Right lobe of liver (tissue), 6 donors: ENCODE results near the gene CFAP43. TPM values are rescaled to one million over a fixed set of nuclear protein-coding genes. Genes with fewer than 3 reads are reported as not detected.

Source experiments
- ATAC-seq, 4 donors: fragments of 200-7000 bp; cut with Tn5 transposase; one replicate each; pipeline ENCODE4 v1.9.1; 2020; ENCODE audit warnings: mild to moderate bottlenecking in 4 of 4, moderate library complexity in 4 of 4
- DNase-seq, 3 donors: peaks; one replicate each; pipeline ENCODE4 v3.0.0-alpha.2; 2020
- H3K27ac ChIP-seq, 3 donors: fragments of 200-600 bp; one replicate each; pipeline ENCODE4 v1.8.0; 2022
- H3K27me3 ChIP-seq, 2 donors: fragments of 200-600 bp; one replicate each; pipeline ENCODE4 v1.8.0; 2022
- H3K36me3 ChIP-seq, 4 donors: fragments of 200-600 bp; sonication (generic) in 1 of 4; one replicate each; pipeline versions ENCODE4 v1.5.1 to v1.8.0; 2017 to 2022; ENCODE audit warnings: control low read depth in 1 of 4
- H3K4me1 ChIP-seq, 4 donors: fragments of 200-600 bp; sonication (generic) in 1 of 4; one replicate each; pipeline versions ENCODE4 v1.5.1 to v1.8.0; 2017 to 2022; ENCODE audit warnings: control low read depth in 1 of 4
- H3K4me3 ChIP-seq, 3 donors: fragments of 200-600 bp; one replicate each; pipeline ENCODE4 v1.8.0; 2022
- H3K9me3 ChIP-seq, 4 donors: fragments of 200-600 bp; sonication (generic) in 1 of 4; one replicate each; pipeline versions ENCODE4 v1.5.1 to v1.8.0; 2017 to 2022; ENCODE audit warnings: control low read depth in 1 of 4
- CTCF ChIP-seq, 4 donors: fragments of 200-600 bp in 3 of 4; fragments of 450-650 bp in 1 of 4; IDR thresholded peaks; one replicate each; pipeline versions ENCODE4 v1.5.1 to v1.8.0; 2016 to 2022; ENCODE audit warnings: antibody characterized with exemption in 4 of 4, mild to moderate bottlenecking in 2 of 4
- POLR2A ChIP-seq: fragments of 450-650 bp; IDR thresholded peaks from one replicate; pipeline ENCODE4 v1.6.1; 2017; ENCODE audit warnings: antibody characterized with exemption, mild to moderate bottlenecking
- WGBS: methylation state at CpG from one replicate; pipeline ENCODE4 v1.1.6; 2018; ENCODE audit warnings: low coverage, low lambda C conversion rate; ENCODE audit not compliant: insufficient coverage; ENCODE audit errors: missing lambda C conversion rate; 5-methylcytosine and 5-hydroxymethylcytosine counted together
- intact Hi-C, 2 donors: fragments of 100-400 bp; cut with DNase I; formaldehyde crosslinking; loops; one replicate each; pipeline versions ENCODE4 v1.11.2 to v1.14.1; 2022
- total RNA-seq, 6 experiments: library from RNA; depleted of rRNA in 2 of 6; stranded (reverse); fragments of >200 nt in 2 of 6; fragmentation: NEBNext Ultra II Directional in 3 of 6; extraction: Animal tissue kit (Norgen Biotek cat#: 25700) in 3 of 6; gene quantifications; one replicate each; pipeline versions ENCODE4 v1.1.0 to v1.2.4, GENCODE V29; 2016 to 2023
- donor health status: DM: no; HTN: yes; CAD: no.
- donor health status: DM: no; HTN: no; CAD: no.
- donor health status: DM: no; HTN: no; CAD: no.
- donor health status: DM: no; HTN: yes; CAD: no.
- donor health status: DM: no; HTN: yes; CAD: no.

The CFAP43 gene
- total RNA-seq, 6 experiments from 2014 or later: 0.11 to 0.34 (median 0.20) TPM; not detected in 1

- TF ChIP-seq POLR2A (peak; percentile 95), CTCF (IDR thresholded peaks at IDR 0.05) (no peak)
- Histone ChIP-seq H3K27ac (peak overlapping the region; percentile 99), H3K4me1 (peaks cover 0 to 65% (median 26%) of the 10 kb centered on the region in 4 donors), H3K27me3 (no peaks in the 10 kb centered on the region), H3K4me3 (peak overlapping the region; percentile 84 to 96 (median 87)), H3K36me3 (peaks cover 0 to 32% (median 11%) of the 10 kb centered on the region in 4 donors), H3K9me3 (no peaks in the 10 kb centered on the region)
- intact Hi-C loops: no loop called here
- no peak for DNase-seq
- peak; percentile 52 to 63 (median 54) for ATAC-seq
- WGBS: 0% methylated on average over 9 of the region's 12 CpGs
Observed at GRCh38 chr10:104255311-104255981, 23.3 kb upstream of the CFAP43 start.

- peak; percentile 56 to 72 (median 68) for ATAC-seq
- TF ChIP-seq CTCF (IDR thresholded peaks at IDR 0.05) (no peak), POLR2A (peak; percentile 88)
- 1% methylated on average over 16 of the region's 69 CpGs for WGBS
- H3K27me3 ChIP-seq: no peaks in the 10 kb centered on the region
- no peaks in the 10 kb centered on the region for H3K9me3 ChIP-seq
- H3K4me3 ChIP-seq: peak within 1 kb of the TSS; percentile 84 to 96 (median 87)
- intact Hi-C loops: no loop called here
- DNase-seq: peak; percentile 84 to 89 (median 87)
- peaks cover 0 to 63% (median 22%) of the 10 kb centered on the region in 4 donors for H3K4me1 ChIP-seq
- H3K27ac ChIP-seq: peak within 1 kb of the TSS; percentile 99
- peaks cover 0 to 25% (median 7%) of the 10 kb centered on the region in 4 donors for H3K36me3 ChIP-seq
Observed at GRCh38 chr10:104254493-104255310, 22.5 kb upstream of the CFAP43 start, which contains the start of gene GSTO1. TSS of gene GSTO1 (plus strand) at chr10:104254892. CDS start at chr10:104254929, 37 bp downstream.

GRCh38 chr10:104253606-104254410, 21.6 kb upstream of the CFAP43 start:
- Histone ChIP-seq H3K4me1 (peaks cover 0 to 54% (median 19%) of the 10 kb centered on the region in 4 donors), H3K9me3 (no peaks in the 10 kb centered on the region), H3K27me3 (no peaks in the 10 kb centered on the region), H3K4me3 (peak overlapping the region; percentile 84 to 96 (median 87)), H3K27ac (peak overlapping the region; percentile 99), H3K36me3 (peaks cover 0 to 16% (median 5%) of the 10 kb centered on the region in 4 donors)
- DNase-seq: no peak
- no peak for TF ChIP-seq POLR2A
- TF ChIP-seq CTCF (IDR thresholded peaks at IDR 0.05): no peak
- WGBS: 43% methylated on average over 10 of the region's 10 CpGs
- intact Hi-C loops: no loop called here
- no peak for ATAC-seq

GRCh38 chr10:104253106-104253505, 20.9 kb upstream of the CFAP43 start:
- Histone ChIP-seq H3K4me1 (peaks cover 0 to 47% (median 15%) of the 10 kb centered on the region in 4 donors), H3K36me3 (peaks cover 0 to 9% (median 0%) of the 10 kb centered on the region in 4 donors), H3K27me3 (no peaks in the 10 kb centered on the region), H3K4me3 (no peak overlapping the region), H3K9me3 (no peaks in the 10 kb centered on the region), H3K27ac (peak overlapping the region in 2 of 3 donors; percentile 99)
- 5% methylated on average over 2 of the region's 2 CpGs for WGBS
- peak in 2 of 3 donors; percentile 30 to 67 for DNase-seq
- intact Hi-C loops: no loop called here
- peak; percentile 47 to 55 (median 51) for ATAC-seq
- TF ChIP-seq CTCF (IDR thresholded peaks at IDR 0.05) (no peak), POLR2A (no peak)
